PC-3 (cell line): ENCODE measurements around the gene PLPP7. TPM values are rescaled to one million over a fixed set of nuclear protein-coding genes. Genes with fewer than 3 reads are reported as not detected.

Experiments used
- ATAC-seq: fragments of 200-7000 bp; cut with Tn5 transposase; 2 replicates; pipeline ENCODE4 v1.9.1; 2020; ENCODE audit warnings: mild to moderate bottlenecking, moderate library complexity
- BruUV-seq: library from RNA; stranded (reverse); fragments of 400-500 nt; replicated peaks from 2 replicates; lab custom pipeline; 2021; lab: Mats Ljungman, UMichigan
- CTCF ChIA-PET: fragments of 300-600 bp; sonication (Branson Sonifier 250); formaldehyde crosslinking; loops from one replicate; lab custom pipeline; 2022; ENCODE audit warnings: antibody characterized with exemption; lab: Charles Lee
- POLR2A ChIA-PET: fragments of 300-600 bp; sonication (Branson Sonifier 250); formaldehyde crosslinking; loops from one replicate; lab custom pipeline; 2022; ENCODE audit warnings: antibody characterized with exemption; ENCODE audit not compliant: unreplicated experiment; lab: Charles Lee
- DNase-seq: peaks from one replicate; pipeline ENCODE4 v3.0.0-alpha.2; 2015
- H2AFZ ChIP-seq: fragments of 300-600 bp; sonication (generic); 2 replicates; pipeline ENCODE4 v1.6.0; 2016; ENCODE audit warnings: antibody characterized with exemption, low read length
- H3F3A ChIP-seq: fragments of 300-600 bp; sonication (generic); one replicate; pipeline ENCODE4 v1.6.0; 2017; ENCODE audit warnings: antibody characterized with exemption, low read length, control low read depth, mild to moderate bottlenecking; ENCODE audit not compliant: unreplicated experiment
- H3K27ac ChIP-seq: fragments of 300-600 bp; sonication (generic); 2 replicates; pipeline ENCODE4 v1.5.1; 2016; ENCODE audit warnings: mild to moderate bottlenecking, low read length
- H3K27me3 ChIP-seq: fragments of 300-600 bp; sonication (generic); 2 replicates; pipeline ENCODE4 v1.6.1; 2016; ENCODE audit warnings: low read length, mixed read lengths
- H3K36me3 ChIP-seq: fragments of 300-600 bp; sonication (generic); 2 replicates; pipeline ENCODE4 v1.6.1; 2016; ENCODE audit warnings: low read depth, mixed run types, low read length, mixed read lengths
- H3K4me1 ChIP-seq: fragments of 300-600 bp; sonication (generic); 2 replicates; pipeline ENCODE4 v1.5.1; 2016; ENCODE audit warnings: low read length; ENCODE audit not compliant: insufficient read depth
- H3K4me2 ChIP-seq: fragments of 300-600 bp; sonication (generic); 2 replicates; pipeline ENCODE4 v1.6.0; 2016; ENCODE audit warnings: low read length
- H3K4me3 ChIP-seq: fragments of 300-600 bp; sonication (generic); 2 replicates; pipeline ENCODE4 v1.5.1; 2016; ENCODE audit warnings: mild to moderate bottlenecking, low read length, mixed read lengths
- H3K79me2 ChIP-seq: fragments of 300-600 bp; sonication (generic); 2 replicates; pipeline ENCODE4 v1.6.1; 2017; ENCODE audit warnings: low read length, mixed read lengths
- H3K9ac ChIP-seq: fragments of 300-600 bp; sonication (generic); 2 replicates; pipeline ENCODE4 v1.6.0; 2016; ENCODE audit warnings: mild to moderate bottlenecking, low read length
- H3K9me2 ChIP-seq: fragments of 300-600 bp; sonication (generic); replicated peaks from 2 replicates; pipeline ENCODE4 v1.6.1; 2016; ENCODE audit warnings: mixed run types, low read length, mixed read lengths
- H3K9me3 ChIP-seq: fragments of 300-600 bp; sonication (generic); 2 replicates; pipeline ENCODE4 v1.6.1; 2016; ENCODE audit warnings: low read length, mixed read lengths
- H4K20me1 ChIP-seq: fragments of 300-600 bp; sonication (generic); 2 replicates; pipeline ENCODE4 v1.6.1; 2016; ENCODE audit warnings: low read length, mixed read lengths
- CTCF ChIP-seq: fragments of 300-600 bp; sonication (generic); conservative IDR thresholded peaks from 2 replicates; pipeline ENCODE4 v1.5.1; 2017; ENCODE audit warnings: antibody characterized with exemption, low read depth, mild to moderate bottlenecking, low read length
- EZH2 ChIP-seq: fragments of 300-600 bp; sonication (generic); IDR thresholded peaks from one replicate; pipeline ENCODE4 v1.6.1; 2017; ENCODE audit warnings: antibody characterized with exemption, mild to moderate bottlenecking, low read length; ENCODE audit not compliant: unreplicated experiment
- EZH2phosphoT487 ChIP-seq: fragments of 300-600 bp; sonication (generic); IDR thresholded peaks from 2 replicates; pipeline ENCODE4 v1.6.1; 2018; ENCODE audit warnings: mild to moderate bottlenecking, antibody characterized with exemption, low read length, borderline replicate concordance
- intact Hi-C: fragments of 100-400 bp; cut with micrococcal nuclease; formaldehyde crosslinking; loops from 2 replicates; pipeline ENCODE4 v1.9.0; 2023
- total RNA-seq: library from RNA; depleted of rRNA; stranded (reverse); fragments of >200 nt; gene quantifications from 2 replicates; pipeline ENCODE4 v1.2.3, GENCODE V29; 2014

The PLPP7 gene
- total RNA-seq, 1 experiment from 2014 or later: not detected

GRCh38 chr9:131298816-131299215, 9.3 kb downstream of the PLPP7 start:
- intact Hi-C loops: no loop called here
- H3K36me3 ChIP-seq: no peaks in the 10 kb centered on the region
- TF ChIP-seq EZH2 (no peak), CTCF (no peak), EZH2phosphoT487 (no peak)
- no peak overlapping the region for H3K4me3 ChIP-seq
- H2AFZ ChIP-seq: no peak overlapping the region
- H3K27me3 ChIP-seq: no peaks in the 10 kb centered on the region
- DNase-seq (no peak), ATAC-seq (no peak)
- no peaks in the 10 kb centered on the region for H3K79me2 ChIP-seq
- POLR2A ChIA-PET: no interaction called here
- no peaks in the 10 kb centered on the region for H3K9me2 ChIP-seq
- no peak overlapping the region for H3K4me2 ChIP-seq
- no peaks in the 10 kb centered on the region for H3K4me1 ChIP-seq
- no peak overlapping the region for H3K9ac ChIP-seq
- no TSS peak for BruUV-seq
- no peaks in the 10 kb centered on the region for H4K20me1 ChIP-seq
- H3K9me3 ChIP-seq: no peaks in the 10 kb centered on the region
- CTCF ChIA-PET: no interaction called here
- no peaks in the 10 kb centered on the region for H3F3A ChIP-seq
- no peak overlapping the region for H3K27ac ChIP-seq

GRCh38 chr9:131299346-131299960, 9.9 kb downstream of the PLPP7 start:
- Histone ChIP-seq H3F3A (no peaks in the 10 kb centered on the region), H4K20me1 (no peaks in the 10 kb centered on the region), H3K9me2 (no peaks in the 10 kb centered on the region), H3K9me3 (no peaks in the 10 kb centered on the region), H3K9ac (no peak overlapping the region), H3K4me2 (no peak overlapping the region), H2AFZ (no peak overlapping the region), H3K27ac (no peak overlapping the region), H3K4me1 (no peaks in the 10 kb centered on the region), H3K27me3 (no peaks in the 10 kb centered on the region), H3K36me3 (no peaks in the 10 kb centered on the region), H3K79me2 (no peaks in the 10 kb centered on the region), H3K4me3 (no peak overlapping the region)
- no TSS peak for BruUV-seq
- DNase-seq (no peak), ATAC-seq (no peak)
- TF ChIP-seq CTCF (no peak), EZH2phosphoT487 (no peak), EZH2 (no peak)
- CTCF ChIA-PET: no interaction called here
- intact Hi-C loops: no loop called here
- POLR2A ChIA-PET: no interaction called here

GRCh38 chr9:131299961-131300347, 10.4 kb downstream of the PLPP7 start:
- DNase-seq (no peak), ATAC-seq (no peak)
- Histone ChIP-seq H3K27ac (no peak overlapping the region), H3K4me2 (no peak overlapping the region), H4K20me1 (no peaks in the 10 kb centered on the region), H3K79me2 (no peaks in the 10 kb centered on the region), H3K27me3 (no peaks in the 10 kb centered on the region), H3K9ac (no peak overlapping the region), H3K4me1 (no peaks in the 10 kb centered on the region), H3K9me2 (no peaks in the 10 kb centered on the region), H2AFZ (no peak overlapping the region), H3K36me3 (no peaks in the 10 kb centered on the region), H3K9me3 (no peaks in the 10 kb centered on the region), H3K4me3 (no peak overlapping the region), H3F3A (no peaks in the 10 kb centered on the region)
- intact Hi-C loops: no loop called here
- ChIA-PET POLR2A (no interaction called here), CTCF (no interaction called here)
- no TSS peak for BruUV-seq
- no peak for TF ChIP-seq CTCF
- TF ChIP-seq EZH2: no peak
- no peak for TF ChIP-seq EZH2phosphoT487
